Measurements from ENCODE around the gene TBC1D21.
A peak's percentile ranks its signal among the peaks of the same experiment; 100 is the strongest.
"Not testable (repeated sequence)": the region's sequence is repeated elsewhere in the genome, so short reads cannot be mapped to it uniquely, and the experiment has no call there.

TBC1D21 gene

DNA sequence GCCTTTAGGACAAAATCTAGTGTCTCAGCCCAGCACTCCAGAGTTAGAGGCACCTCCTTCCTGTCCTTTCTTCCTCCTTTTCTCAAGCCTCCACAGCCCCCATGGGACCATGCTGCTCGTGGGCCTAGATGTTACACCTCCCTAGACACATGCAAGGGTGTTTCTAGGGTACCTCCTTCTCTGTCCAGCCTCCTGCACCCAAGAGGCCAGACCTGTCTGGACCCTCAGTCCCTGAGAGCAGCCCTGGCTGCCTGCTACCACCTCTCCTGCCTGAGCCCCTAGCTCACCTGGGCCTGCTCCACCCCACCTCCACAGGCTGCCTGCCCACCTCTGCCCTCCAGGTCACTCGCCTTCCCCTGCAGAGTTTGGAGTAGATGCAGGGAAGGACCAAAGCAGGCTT lies 58.1 kb downstream of the TBC1D21 start:
- no peak for FAIRE-seq

DNA sequence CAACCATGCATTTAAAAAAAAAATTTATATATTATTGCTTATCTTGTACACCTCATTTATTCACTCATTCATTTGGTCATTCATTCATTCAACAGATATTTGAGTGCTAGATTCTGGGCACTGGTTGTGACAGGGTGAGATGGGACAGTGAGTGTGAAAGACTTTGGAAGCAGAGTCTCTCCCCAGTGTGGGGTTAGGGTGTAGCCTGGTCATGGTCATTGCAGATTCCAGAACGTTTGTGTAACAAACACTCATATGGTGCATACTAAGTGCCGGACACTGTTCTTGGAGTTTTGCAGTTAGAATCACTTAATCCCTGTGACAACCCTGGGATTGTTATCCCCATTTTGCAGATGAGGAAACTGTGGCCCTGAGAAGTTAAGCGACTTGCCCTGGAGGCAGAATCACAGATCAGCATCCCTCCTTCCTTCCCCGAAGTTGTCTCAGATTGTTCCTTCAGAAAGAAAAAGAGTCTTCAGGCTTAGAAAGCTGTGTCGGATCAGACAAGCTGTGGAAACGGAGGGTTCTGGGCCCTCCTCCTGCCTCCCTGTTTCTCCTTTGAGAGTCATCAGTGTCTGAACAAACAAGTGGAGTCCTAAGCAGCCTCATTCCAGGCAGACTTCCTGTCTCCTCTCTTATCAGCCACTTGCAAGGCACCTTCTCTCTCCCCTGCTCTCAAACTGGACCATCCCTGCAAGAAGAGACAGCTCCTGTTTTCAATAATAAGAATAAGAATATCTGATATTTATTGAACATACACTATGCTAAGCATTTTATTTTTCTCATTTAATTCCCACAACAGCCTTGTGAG lies 59.2 kb downstream of the TBC1D21 start:
- FAIRE-seq: no peak

DNA sequence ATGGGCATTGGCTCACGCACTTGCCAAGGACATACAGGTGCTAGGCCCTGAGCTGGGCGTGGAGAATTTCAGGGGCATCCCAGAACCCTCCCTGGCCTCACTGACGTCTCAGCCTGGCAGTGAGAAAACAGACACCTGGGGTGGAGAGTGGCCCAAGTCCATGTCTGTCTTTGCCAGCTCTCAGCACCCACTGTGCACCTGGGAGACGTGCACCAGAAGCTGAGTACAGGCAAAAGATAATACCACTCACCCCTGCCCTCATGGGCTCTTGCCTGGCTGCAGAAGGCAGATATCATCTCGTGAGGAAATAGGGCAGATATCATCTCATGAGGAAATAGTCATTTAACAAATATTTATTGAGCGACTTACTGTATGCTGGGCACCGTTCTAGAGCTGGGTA lies 60.9 kb downstream of the TBC1D21 start:
- no peak for FAIRE-seq

DNA sequence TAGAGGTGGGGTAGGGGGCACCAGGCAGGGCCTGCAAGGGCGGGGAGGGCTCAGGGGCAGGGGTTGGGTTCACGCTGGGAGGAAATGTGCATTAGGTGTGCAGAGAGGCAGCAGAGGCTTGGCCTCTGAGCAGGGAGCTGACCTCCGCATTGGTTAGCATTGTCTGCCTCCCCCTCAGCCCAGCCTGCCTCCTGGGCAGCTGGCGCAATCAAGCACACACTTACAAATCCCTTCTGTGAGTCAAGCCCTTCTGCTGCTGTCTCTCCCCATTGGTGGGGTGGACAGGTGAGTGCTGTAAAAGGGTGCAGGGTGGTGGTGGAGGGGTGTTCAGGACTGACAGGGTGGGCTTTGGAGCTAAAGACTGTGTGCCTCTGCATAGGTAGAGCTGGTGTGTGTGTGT lies 62.2 kb downstream of the TBC1D21 start:
- no peak for FAIRE-seq

DNA sequence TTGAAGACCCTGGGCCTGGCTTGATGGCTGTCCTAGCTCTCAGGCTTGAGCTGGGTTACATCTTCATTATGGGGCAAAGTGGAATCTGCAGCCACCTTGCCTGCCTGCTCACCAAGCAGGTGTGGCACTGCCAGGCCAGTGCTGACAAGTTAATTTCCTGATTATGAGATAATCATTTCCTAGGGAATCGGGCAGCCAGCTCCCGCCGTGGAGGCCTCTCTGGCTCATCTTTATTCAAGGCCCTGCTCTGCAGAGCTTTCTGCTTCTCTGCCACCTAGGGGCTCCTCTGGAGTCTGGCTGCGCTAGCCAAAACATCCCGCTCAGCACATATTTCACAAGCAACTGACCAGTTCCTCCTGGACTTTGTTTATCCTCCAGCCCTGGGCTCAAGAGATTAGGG lies 62.8 kb downstream of the TBC1D21 start:
- peak; percentile 9 for FAIRE-seq

DNA sequence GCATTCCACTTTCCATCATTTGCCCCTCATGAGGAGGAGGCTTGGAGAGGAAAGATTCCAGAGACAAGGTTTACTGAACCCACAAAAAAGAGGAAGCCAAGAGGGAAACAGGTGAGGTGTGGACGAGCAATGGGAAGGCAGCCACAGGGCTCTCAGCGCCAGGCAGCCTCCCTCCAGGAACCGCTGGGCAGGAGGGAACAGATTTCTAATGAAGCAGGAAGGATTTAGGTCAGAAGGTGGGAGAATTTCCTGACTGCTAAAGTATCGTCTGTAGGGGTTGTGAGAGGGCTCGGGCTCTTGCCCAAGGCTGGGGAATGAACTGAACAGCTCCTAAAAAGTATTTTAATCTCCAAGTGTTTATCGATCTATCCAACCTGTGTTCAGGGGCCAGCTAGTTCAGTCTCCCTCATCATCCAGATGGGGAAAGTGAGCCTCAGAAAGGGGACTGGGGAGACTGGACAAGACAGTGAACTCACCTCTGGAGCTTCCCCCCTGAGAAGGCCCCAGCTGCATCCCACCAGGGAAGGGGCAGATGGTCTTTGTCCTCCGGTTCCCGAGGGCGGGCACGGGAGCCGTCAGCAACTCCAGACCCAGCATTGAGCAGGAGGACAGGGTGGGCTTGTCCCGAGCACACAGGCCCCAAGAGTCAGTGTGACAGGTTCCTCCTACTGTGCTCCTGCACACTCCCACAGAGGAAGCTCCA lies 63.4 kb downstream of the TBC1D21 start:
- no peak for FAIRE-seq

DNA sequence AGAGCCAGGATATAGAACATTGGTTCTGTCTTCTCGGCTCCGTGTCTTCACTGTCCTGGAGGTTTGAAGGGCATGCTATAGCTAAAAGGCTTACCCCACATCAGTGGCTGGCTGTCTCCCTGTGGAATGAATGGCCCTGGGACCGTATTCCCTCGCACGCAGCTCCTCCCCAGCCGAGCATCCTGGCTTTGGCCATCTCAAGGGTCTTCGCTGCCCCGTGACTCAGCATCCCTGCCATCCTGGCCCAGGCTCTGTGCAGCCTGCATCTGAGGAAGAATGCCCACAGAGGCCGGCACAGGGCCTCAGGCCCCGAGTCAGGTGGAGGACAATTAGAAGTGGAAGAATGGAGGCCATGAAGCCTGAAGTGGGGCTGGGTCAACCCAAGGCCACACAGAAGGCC lies 63.9 kb downstream of the TBC1D21 start:
- FAIRE-seq: no peak

DNA sequence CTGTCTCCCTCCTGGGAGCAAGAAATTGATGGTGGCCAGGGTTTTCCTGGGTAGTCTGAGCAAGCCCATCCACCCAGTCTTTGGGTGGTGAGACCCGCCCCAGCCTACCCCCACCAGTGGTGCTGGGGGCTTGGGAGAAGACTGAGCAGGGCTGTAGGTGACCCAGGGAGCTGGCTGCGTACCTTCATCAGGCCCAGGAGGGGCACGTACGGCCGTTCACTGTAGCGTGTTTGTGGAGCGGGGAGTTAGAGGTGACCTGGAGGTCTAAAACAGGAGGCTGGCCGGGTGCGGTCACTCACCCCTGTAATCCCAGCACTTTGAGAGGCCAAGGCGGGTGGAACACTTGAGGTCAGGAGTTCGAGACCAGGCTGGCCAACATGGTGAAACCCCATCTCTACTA lies 64.4 kb downstream of the TBC1D21 start:
- no peak for FAIRE-seq

DNA sequence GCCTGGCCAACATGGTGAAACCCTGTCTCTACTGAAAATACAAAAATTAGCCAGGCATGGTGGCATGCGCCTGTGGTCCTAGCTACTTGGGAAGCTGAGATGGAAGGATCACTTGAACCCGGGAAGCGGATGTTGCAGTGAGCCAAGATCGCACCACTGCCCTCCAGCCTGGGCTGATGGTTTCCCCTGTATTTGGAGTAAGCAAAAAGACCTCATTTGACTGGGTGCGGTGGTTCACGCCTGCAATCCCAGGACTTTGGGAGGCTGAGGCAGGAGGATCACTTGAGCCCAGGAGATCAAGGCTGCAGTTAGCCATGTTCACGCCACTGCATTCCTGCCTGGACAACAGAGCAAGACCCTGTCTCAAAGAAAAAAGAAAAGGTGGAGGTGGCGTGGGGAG lies 65.2 kb downstream of the TBC1D21 start:
- not testable (repeated sequence) for FAIRE-seq

Measured in islet of Langerhans (tissue), 1 donor.